Thymus (tissue), 11 donors: ENCODE results near the gene ZNF516. TPM values are rescaled to one million over a fixed set of nuclear protein-coding genes. Genes with fewer than 3 reads are reported as not detected.

Experiments used
- DNase-seq, 9 donors: peaks; one replicate each; pipeline ENCODE4 v3.0.0-alpha.2; 2013; ENCODE audit warnings: low spot score in 9 of 9, low read depth in 6 of 9, missing footprints in 1 of 9
- H3K27ac ChIP-seq, 2 donors: one replicate each; pipeline ENCODE4 v1.5.1; 2013; ENCODE audit warnings: control low read depth in 1 of 2, low read depth in 1 of 2, low read length in 1 of 2, mild to moderate bottlenecking in 1 of 2, moderate library complexity in 1 of 2
- H3K27me3 ChIP-seq, 2 donors: one replicate each; pipeline ENCODE4 v1.5.1; 2013; ENCODE audit warnings: low read length in 1 of 2; ENCODE audit not compliant: control insufficient read depth in 2 of 2, insufficient read depth in 1 of 2
- H3K36me3 ChIP-seq, 2 donors: one replicate each; pipeline ENCODE4 v1.5.1; 2013; ENCODE audit warnings: low read length in 1 of 2, mild to moderate bottlenecking in 1 of 2, moderate library complexity in 1 of 2; ENCODE audit not compliant: control insufficient read depth in 2 of 2, insufficient read depth in 2 of 2
- H3K4me1 ChIP-seq, 2 donors: one replicate each; pipeline ENCODE4 v1.5.1; 2013; ENCODE audit warnings: low read length in 2 of 2; ENCODE audit not compliant: control insufficient read depth in 2 of 2, insufficient read depth in 2 of 2
- H3K4me3 ChIP-seq, 2 donors: one replicate each; pipeline ENCODE4 v1.5.1; 2013; ENCODE audit warnings: low read length in 2 of 2, control low read depth in 1 of 2, mild to moderate bottlenecking in 1 of 2
- H3K9me3 ChIP-seq, 2 donors: one replicate each; pipeline ENCODE4 v1.5.1; 2013; ENCODE audit warnings: low read length in 1 of 2, mild to moderate bottlenecking in 1 of 2; ENCODE audit not compliant: control insufficient read depth in 2 of 2, insufficient read depth in 1 of 2
- WGBS: extraction: QIAGEN DNeasy Blood & Tissue Kit; methylation state at CpG from one replicate; pipeline ENCODE4 v1.1.7; 2013; 5-methylcytosine and 5-hydroxymethylcytosine counted together
- polyA plus RNA-seq: library from polyadenylated mRNA; stranded (reverse); fragments of 200-250 nt; gene quantifications from one replicate; pipeline ENCODE4 v1.2.3, GENCODE V29; 2013
- total RNA-seq: library from RNA; stranded (reverse); fragments of 120-200 nt; gene quantifications from one replicate; pipeline ENCODE4 v1.2.4, GENCODE V29; 2013
- donor health status: healthy.

ZNF516 gene
- total and polyA plus RNA-seq, 2 donors = 5.9 to 8.9 TPM

DNA sequence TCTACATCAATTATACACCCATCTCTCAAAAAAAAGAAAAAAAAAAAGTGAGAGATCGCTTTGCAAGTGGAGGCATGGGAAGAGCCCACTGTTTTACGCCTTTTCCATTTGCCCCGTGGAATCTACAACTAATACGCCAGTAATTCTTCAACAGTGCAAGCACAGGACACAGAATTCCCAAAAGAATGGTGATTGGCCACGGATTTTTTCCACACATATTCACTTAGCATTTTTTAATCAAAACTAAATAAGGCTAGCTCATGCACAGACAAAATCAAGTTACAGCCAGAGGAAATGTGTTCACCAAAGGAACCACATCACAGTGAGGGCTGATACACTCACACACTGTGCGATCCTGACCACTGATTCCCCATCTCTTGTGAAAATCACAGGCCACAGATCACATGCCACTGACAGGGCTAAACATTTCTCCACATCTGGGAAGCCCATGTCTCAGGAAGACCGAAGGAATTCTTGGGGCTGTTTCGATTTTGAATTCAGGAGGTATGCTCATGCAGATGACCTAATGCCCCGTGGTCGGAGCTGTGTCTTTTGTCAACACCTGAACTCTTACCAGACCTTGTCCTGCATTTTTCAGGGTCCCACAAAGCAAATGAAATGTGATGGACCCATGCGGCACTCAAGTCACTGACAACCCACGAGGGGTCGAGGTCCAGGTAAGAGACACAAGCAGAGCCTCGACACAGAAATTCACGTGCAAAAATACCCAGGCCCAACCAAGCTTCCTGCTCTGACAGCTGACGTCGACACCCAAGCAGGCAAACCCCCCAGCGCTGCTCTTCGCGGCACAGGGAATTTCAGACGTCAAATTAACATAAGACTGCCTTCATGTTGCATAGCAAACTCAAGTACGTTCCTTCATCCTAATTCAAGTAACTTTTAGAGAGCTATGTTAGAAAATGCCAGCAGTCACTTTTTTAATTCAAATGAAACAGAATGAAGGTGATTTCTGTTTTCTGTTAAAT, 69.6 kb downstream of the ZNF516 start:
- no peaks in the 10 kb centered on the region for H3K36me3 ChIP-seq
- no peaks in the 10 kb centered on the region for H3K4me1 ChIP-seq
- no peak overlapping the region for H3K4me3 ChIP-seq
- H3K9me3 ChIP-seq = no peaks in the 10 kb centered on the region
- no peaks in the 10 kb centered on the region for H3K27me3 ChIP-seq
- no peak overlapping the region for H3K27ac ChIP-seq
- DNase-seq = no peak
- 91% methylated on average over 22 of the region's 22 CpGs for WGBS

DNA sequence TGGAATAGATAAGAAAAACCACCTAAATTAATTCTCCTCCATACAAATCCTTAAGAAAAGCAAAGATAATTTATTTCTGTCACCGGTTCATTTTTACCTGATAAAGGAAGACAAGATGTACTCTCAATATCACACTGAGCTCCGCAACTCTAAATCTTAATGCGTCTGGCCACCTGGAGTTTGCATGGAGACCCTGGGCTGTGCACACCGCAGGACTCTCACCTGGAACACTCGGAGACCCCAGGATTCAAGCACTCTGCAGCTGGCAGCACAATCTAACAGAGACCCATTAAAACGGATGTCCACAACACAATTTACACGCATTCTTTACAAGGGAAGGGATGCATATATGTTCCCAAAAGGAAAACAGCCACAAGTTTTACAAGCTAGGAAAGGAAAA, 72.2 kb downstream of the ZNF516 start:
- Histone ChIP-seq H3K4me3 (no peak overlapping the region), H3K9me3 (no peaks in the 10 kb centered on the region), H3K36me3 (no peaks in the 10 kb centered on the region), H3K27ac (no peak overlapping the region), H3K27me3 (no peaks in the 10 kb centered on the region), H3K4me1 (no peaks in the 10 kb centered on the region)
- DNase-seq = no peak
- WGBS = 97% methylated on average over 7 of the region's 7 CpGs

DNA sequence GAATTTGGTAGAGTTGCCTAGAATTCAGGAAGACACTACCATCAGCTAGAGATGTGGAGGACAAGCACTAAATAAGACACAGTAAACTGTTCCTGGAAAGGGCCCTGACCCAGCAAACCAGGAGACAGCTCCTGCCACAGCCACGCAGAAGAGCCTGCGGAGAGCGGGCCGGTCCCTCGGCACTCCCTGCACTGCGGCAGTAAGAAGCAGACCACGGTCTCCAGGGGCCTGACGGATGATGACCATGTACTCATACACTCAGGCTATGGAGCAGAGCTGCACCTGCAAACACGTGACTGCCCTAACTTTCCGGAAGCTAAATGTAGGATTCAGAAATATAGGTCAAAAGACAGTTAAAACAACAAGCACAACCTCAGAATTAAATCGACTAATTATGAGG, 72.9 kb downstream of the ZNF516 start:
- Histone ChIP-seq H3K9me3 (no peaks in the 10 kb centered on the region), H3K36me3 (no peaks in the 10 kb centered on the region), H3K4me1 (no peaks in the 10 kb centered on the region), H3K4me3 (no peak overlapping the region), H3K27ac (no peak overlapping the region), H3K27me3 (no peaks in the 10 kb centered on the region)
- 96% methylated on average over 11 of the region's 11 CpGs for WGBS
- no peak for DNase-seq

DNA sequence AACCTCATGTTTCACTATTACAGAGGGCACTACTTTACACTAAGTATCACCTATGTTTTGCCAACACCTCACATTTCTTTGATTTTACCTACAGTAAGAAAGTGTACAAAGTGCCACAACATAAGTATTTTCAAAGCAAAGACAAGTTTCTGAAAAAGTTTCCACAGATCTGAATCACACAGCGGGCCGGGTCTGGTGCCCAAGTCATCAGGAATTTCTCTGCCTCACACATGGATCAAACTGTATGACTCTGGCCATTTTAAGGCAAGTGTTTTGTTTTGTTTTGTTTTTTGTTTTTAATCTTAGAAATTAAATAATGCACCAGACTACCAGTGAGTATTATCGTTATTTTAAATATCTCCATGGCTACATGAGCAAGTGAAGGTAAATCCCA, 73.4 kb downstream of the ZNF516 start:
- no peak for DNase-seq
- Histone ChIP-seq H3K36me3 (no peaks in the 10 kb centered on the region), H3K9me3 (no peaks in the 10 kb centered on the region), H3K27ac (no peak overlapping the region), H3K4me3 (no peak overlapping the region), H3K27me3 (no peaks in the 10 kb centered on the region), H3K4me1 (no peaks in the 10 kb centered on the region)
- 96% methylated on average over 3 of the region's 3 CpGs for WGBS

DNA sequence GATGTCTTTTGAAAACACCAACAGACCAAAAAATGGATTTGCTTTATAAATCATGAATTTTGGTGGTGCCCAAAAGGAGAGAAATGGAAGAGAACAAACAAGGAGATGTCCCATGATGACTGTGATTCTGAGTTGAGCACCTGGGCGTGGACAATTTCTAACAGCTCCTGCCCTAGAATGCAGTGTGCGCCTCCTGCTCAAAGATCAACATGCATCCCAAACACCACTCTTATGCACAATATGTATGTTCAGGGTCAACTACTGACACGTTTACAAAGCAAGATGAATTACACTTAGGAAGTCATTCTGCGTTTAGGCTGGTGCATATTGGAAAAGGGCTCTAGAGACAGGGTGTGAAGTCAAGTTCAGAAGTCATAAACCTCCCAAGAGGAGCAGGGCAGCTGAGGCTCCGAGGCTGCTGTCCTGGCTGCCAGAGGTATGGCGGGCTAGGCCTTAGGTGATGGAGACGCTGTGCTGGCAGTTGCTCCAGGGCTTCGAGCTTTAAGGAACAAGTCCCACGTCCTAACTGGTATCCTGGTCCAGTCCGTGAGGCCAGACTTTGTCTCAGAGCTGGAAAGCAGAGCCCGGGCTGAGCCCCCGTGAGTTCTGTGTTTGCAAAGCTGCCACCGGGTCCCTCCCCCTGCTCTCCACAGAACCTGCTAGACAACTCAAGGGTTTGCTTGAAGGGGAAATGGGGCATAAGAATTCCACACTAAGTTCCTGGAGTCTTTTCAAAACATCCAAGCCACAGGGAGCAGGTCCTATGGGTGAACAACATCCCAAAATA, 74.0 kb downstream of the ZNF516 start:
- no peak overlapping the region for H3K4me3 ChIP-seq
- no peak overlapping the region for H3K27ac ChIP-seq
- H3K36me3 ChIP-seq = no peaks in the 10 kb centered on the region
- no peaks in the 10 kb centered on the region for H3K27me3 ChIP-seq
- DNase-seq = no peak
- H3K4me1 ChIP-seq = no peaks in the 10 kb centered on the region
- 91% methylated on average over 13 of the region's 13 CpGs for WGBS
- no peaks in the 10 kb centered on the region for H3K9me3 ChIP-seq

DNA sequence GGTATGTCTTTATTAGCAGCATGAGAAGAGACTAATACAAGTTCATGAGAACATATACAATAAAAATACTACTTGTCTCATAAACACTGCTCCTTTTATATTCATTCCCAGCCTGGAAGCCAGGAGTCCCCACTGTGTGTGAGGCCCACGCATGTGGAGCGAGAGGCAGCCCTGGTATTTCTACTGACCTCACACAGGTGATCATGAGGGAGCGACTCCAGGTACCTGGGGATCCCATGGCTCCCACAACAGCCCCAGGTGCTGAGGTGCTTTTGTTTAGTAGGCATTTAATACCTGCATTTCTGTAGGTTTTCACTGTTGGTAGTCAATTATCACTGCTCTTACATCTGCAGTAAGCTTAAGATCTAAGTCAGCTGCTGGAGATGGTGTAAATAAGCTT, 75.2 kb downstream of the ZNF516 start:
- Histone ChIP-seq H3K27ac (no peak overlapping the region), H3K9me3 (no peaks in the 10 kb centered on the region), H3K4me1 (no peaks in the 10 kb centered on the region), H3K27me3 (no peaks in the 10 kb centered on the region), H3K4me3 (no peak overlapping the region), H3K36me3 (no peaks in the 10 kb centered on the region)
- WGBS = 97% methylated on average over 3 of the region's 3 CpGs
- no peak for DNase-seq

DNA sequence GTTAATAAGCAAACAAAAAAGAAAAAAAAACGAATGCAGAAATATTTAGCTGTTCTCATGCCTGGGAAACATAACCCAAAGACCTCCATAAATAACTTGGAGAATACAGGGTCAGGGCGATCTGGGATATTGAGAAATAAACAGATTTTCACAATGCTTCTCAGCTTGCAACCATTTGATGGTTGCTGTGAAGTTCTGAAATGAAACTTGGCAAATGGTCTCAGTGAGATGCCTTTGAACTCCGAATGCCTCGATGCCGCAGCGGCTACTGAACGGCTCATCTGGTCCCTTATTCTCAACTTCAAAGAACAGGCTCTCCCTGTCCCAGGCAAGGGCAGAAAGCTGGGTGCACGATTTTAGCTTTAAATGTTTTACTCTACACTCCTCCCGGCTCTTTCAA, 78.1 kb downstream of the ZNF516 start:
- H3K4me3 ChIP-seq = no peak overlapping the region
- DNase-seq = no peak
- no peaks in the 10 kb centered on the region for H3K36me3 ChIP-seq
- H3K27me3 ChIP-seq = no peaks in the 10 kb centered on the region
- no peaks in the 10 kb centered on the region for H3K4me1 ChIP-seq
- WGBS = 88% methylated on average over 9 of the region's 9 CpGs
- H3K27ac ChIP-seq = no peak overlapping the region
- H3K9me3 ChIP-seq = no peaks in the 10 kb centered on the region

DNA sequence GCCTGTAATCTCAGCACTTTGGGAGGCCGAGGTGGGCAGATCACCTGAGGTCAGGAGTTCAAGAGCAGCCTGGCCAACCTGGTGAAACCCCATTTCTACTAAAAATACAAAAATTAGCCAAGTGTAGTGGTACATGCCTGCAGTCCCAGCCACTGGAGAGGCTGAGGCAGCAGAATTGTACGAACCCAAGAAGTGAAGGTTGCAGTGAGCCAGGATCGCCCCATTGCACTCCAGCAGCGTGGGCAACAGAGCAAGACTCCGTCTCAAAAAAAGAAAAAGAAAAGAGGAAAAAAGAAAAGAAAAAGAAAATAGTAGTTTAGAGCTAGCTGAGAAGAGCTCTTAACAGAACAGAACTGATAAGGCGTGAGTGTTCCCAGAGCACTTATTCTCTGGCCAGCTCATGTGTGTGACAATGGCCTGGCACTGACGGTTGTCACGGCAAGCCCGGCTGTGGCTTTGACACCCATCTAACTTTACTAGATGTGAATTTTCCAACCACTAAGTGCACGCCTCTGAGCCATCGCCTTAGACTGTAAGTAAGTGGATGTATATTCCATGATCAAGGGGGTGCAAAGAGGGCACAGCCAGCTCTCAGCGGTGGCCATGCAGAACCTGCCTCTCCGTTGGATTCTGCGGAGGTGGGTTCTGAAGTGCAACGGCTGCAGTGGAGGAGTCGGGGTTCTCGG, 80.0 kb downstream of the ZNF516 start:
- no peak for DNase-seq
- Histone ChIP-seq H3K36me3 (no peaks in the 10 kb centered on the region), H3K27ac (no peak overlapping the region), H3K9me3 (peaks cover 0 to 3% of the 10 kb centered on the region in 2 donors), H3K4me1 (no peaks in the 10 kb centered on the region), H3K4me3 (no peak overlapping the region), H3K27me3 (no peaks in the 10 kb centered on the region)
- over 99% methylated on average over 17 of the region's 17 CpGs for WGBS
